Measurements from ENCODE around the gene CLDN18.

Gene CLDN18

GRCh38 chr3:138009476-138010272, at the start of gene CLDN18:
Gene CLDN18, plus strand, starts transcription at chr3:138010165. Its CDS starts 61 bp downstream, at chr3:138010226.
- no peak for DNase-seq

- DNase-seq, result no peak
Observed at GRCh38 chr3:137962251-137962650, 47.7 kb upstream of the CLDN18 start.

GRCh38 chr3:137963463-137963862, 46.5 kb upstream of the CLDN18 start:
- DNase-seq, result no peak

- peak; percentile 49 for DNase-seq
Observed at GRCh38 chr3:137970914-137971831, 38.8 kb upstream of the CLDN18 start.

- DNase-seq, result no peak
Observed at GRCh38 chr3:137972396-137972795, 37.6 kb upstream of the CLDN18 start.

GRCh38 chr3:137978328-137978727, 31.6 kb upstream of the CLDN18 start:
- no peak for DNase-seq

- DNase-seq, result no peak
Observed at GRCh38 chr3:137987723-137988122, 22.2 kb upstream of the CLDN18 start.

GRCh38 chr3:137988152-137988551, 21.8 kb upstream of the CLDN18 start:
- DNase-seq, result no peak

GRCh38 chr3:137988982-137989381, 21.0 kb upstream of the CLDN18 start:
- DNase-seq, result no peak

GRCh38 chr3:137990427-137990826, 19.5 kb upstream of the CLDN18 start:
- no peak for DNase-seq

GRCh38 chr3:137992592-137992991, 17.4 kb upstream of the CLDN18 start:
- no peak for DNase-seq

GRCh38 chr3:137998121-137999042, 11.6 kb upstream of the CLDN18 start:
- DNase-seq, result no peak

GRCh38 chr3:138003069-138003468, 6.9 kb upstream of the CLDN18 start:
- DNase-seq, result no peak

- DNase-seq, result no peak
Observed at GRCh38 chr3:138005627-138006026, 4.3 kb upstream of the CLDN18 start.

- no peak for DNase-seq
Observed at GRCh38 chr3:138007898-138008297, 2.1 kb upstream of the CLDN18 start.

- no peak for DNase-seq
Observed at GRCh38 chr3:138010273-138010590, 267 bp downstream of the CLDN18 start.

- DNase-seq, result no peak
Observed at GRCh38 chr3:138011722-138012121, 1.8 kb downstream of the CLDN18 start.

GRCh38 chr3:138012526-138012925, 2.6 kb downstream of the CLDN18 start:
- DNase-seq, result no peak

GRCh38 chr3:138016065-138016464, 6.1 kb downstream of the CLDN18 start:
- DNase-seq, result no peak

GRCh38 chr3:138019281-138020069, 9.5 kb downstream of the CLDN18 start:
- no peak for DNase-seq

- DNase-seq, result no peak
Observed at GRCh38 chr3:138023754-138024153, 13.8 kb downstream of the CLDN18 start.

GRCh38 chr3:138025553-138025952, 15.6 kb downstream of the CLDN18 start:
- DNase-seq, result no peak

Measured in CD4-positive, alpha-beta T cell treated with Interleukin-17A for 4 hours (primary cell).